ENCODE results near the gene RAD51B.

The RAD51B gene

GRCh38 chr14:68292441-68293215 lies 473.0 kb downstream of the RAD51B start:
- Histone ChIP-seq H3K4me1 (ENCODE audit: control insufficient read depth, insufficient read depth, low read length) (peaks cover 14% of the 10 kb centered on the region), H3K36me3 (ENCODE audit: control insufficient read depth in 2 of 2, insufficient read depth in 1 of 2, low read length in 2 of 2) (no peaks in the 10 kb centered on the region), H3K9me3 (ENCODE audit: control insufficient read depth, insufficient read depth, low read depth, low read length) (no peaks in the 10 kb centered on the region), H3K4me3 (ENCODE audit: low read depth, low read length) (no peak overlapping the region), H3K27ac (ENCODE audit: extremely low read depth, low read depth, low read length) (peak overlapping the region; percentile 32)
- CTCF ChIA-PET = interaction anchor here (0.5 to 1.2 kb wide), 2 partner anchors 9 to 340 kb away, joined by 3 to 5 read pairs; no protein-coding TSS in a partner anchor
- TF ChIP-seq KLF8 (tag by site-specific recombination; IDR thresholded peaks at IDR 0.05) = no peak
- no peak for TF ChIP-seq ZNF658 (tag by site-specific recombination; IDR thresholded peaks at IDR 0.05)
- TF ChIP-seq, protein P1, sequence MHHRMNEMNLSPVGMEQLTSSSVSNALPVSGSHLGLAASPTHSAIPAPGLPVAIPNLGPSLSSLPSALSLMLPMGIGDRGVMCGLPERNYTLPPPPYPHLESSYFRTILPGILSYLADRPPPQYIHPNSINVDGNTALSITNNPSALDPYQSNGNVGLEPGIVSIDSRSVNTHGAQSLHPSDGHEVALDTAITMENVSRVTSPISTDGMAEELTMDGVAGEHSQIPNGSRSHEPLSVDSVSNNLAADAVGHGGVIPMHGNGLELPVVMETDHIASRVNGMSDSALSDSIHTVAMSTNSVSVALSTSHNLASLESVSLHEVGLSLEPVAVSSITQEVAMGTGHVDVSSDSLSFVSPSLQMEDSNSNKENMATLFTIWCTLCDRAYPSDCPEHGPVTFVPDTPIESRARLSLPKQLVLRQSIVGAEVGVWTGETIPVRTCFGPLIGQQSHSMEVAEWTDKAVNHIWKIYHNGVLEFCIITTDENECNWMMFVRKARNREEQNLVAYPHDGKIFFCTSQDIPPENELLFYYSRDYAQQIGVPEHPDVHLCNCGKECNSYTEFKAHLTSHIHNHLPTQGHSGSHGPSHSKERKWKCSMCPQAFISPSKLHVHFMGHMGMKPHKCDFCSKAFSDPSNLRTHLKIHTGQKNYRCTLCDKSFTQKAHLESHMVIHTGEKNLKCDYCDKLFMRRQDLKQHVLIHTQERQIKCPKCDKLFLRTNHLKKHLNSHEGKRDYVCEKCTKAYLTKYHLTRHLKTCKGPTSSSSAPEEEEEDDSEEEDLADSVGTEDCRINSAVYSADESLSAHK (tag by site-specific recombination; IDR thresholded peaks at IDR 0.05) = peak; percentile 79; the same call in 1 of the 2 replicates
- TF ChIP-seq ZBTB48 (tag by site-specific recombination; IDR thresholded peaks at IDR 0.05) = no peak
- TF ChIP-seq, protein P2, sequence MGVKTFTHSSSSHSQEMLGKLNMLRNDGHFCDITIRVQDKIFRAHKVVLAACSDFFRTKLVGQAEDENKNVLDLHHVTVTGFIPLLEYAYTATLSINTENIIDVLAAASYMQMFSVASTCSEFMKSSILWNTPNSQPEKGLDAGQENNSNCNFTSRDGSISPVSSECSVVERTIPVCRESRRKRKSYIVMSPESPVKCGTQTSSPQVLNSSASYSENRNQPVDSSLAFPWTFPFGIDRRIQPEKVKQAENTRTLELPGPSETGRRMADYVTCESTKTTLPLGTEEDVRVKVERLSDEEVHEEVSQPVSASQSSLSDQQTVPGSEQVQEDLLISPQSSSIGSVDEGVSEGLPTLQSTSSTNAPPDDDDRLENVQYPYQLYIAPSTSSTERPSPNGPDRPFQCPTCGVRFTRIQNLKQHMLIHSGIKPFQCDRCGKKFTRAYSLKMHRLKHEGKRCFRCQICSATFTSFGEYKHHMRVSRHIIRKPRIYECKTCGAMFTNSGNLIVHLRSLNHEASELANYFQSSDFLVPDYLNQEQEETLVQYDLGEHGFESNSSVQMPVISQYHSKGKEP (tag by site-specific recombination; IDR thresholded peaks at IDR 0.05) = peak; percentile 16; the same call in 1 of the 2 replicates
- TF ChIP-seq, protein P3, sequence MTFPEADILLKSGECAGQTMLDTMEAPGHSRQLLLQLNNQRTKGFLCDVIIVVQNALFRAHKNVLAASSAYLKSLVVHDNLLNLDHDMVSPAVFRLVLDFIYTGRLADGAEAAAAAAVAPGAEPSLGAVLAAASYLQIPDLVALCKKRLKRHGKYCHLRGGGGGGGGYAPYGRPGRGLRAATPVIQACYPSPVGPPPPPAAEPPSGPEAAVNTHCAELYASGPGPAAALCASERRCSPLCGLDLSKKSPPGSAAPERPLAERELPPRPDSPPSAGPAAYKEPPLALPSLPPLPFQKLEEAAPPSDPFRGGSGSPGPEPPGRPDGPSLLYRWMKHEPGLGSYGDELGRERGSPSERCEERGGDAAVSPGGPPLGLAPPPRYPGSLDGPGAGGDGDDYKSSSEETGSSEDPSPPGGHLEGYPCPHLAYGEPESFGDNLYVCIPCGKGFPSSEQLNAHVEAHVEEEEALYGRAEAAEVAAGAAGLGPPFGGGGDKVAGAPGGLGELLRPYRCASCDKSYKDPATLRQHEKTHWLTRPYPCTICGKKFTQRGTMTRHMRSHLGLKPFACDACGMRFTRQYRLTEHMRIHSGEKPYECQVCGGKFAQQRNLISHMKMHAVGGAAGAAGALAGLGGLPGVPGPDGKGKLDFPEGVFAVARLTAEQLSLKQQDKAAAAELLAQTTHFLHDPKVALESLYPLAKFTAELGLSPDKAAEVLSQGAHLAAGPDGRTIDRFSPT (tag by site-specific recombination; IDR thresholded peaks at IDR 0.05) = no peak
- TF ChIP-seq ZIC2 (tag by site-specific recombination; IDR thresholded peaks at IDR 0.05) = peak; percentile 6; the same call in 1 of the 2 replicates
- no peak for TF ChIP-seq GLI4 (tag by site-specific recombination; IDR thresholded peaks at IDR 0.05)
- TF ChIP-seq KLF9 (tag by site-specific recombination; IDR thresholded peaks at IDR 0.05; ENCODE audit: low read depth) = no peak
- TF ChIP-seq ZNF76 (tag by site-specific recombination; IDR thresholded peaks at IDR 0.05; ENCODE audit: borderline replicate concordance, low read depth) = no peak
- TF ChIP-seq ZNF426 (tag by site-specific recombination; IDR thresholded peaks at IDR 0.05) = no peak
- TF ChIP-seq ZNF548 (tag by site-specific recombination; IDR thresholded peaks at IDR 0.05) = no peak
- no peak for TF ChIP-seq ZNF792 (tag by site-specific recombination; IDR thresholded peaks at IDR 0.05)
- TF ChIP-seq ZNF394 (tag by site-specific recombination; IDR thresholded peaks at IDR 0.05; ENCODE audit: borderline replicate concordance) = no peak
- TF ChIP-seq ZNF621 (tag by site-specific recombination; IDR thresholded peaks at IDR 0.05) = no peak
- TF ChIP-seq, protein P4, sequence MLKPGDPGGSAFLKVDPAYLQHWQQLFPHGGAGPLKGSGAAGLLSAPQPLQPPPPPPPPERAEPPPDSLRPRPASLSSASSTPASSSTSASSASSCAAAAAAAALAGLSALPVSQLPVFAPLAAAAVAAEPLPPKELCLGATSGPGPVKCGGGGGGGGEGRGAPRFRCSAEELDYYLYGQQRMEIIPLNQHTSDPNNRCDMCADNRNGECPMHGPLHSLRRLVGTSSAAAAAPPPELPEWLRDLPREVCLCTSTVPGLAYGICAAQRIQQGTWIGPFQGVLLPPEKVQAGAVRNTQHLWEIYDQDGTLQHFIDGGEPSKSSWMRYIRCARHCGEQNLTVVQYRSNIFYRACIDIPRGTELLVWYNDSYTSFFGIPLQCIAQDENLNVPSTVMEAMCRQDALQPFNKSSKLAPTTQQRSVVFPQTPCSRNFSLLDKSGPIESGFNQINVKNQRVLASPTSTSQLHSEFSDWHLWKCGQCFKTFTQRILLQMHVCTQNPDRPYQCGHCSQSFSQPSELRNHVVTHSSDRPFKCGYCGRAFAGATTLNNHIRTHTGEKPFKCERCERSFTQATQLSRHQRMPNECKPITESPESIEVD (tag by site-specific recombination; IDR thresholded peaks at IDR 0.05) = peak; percentile 78
- TF ChIP-seq ZNF843 (tag by site-specific recombination; IDR thresholded peaks at IDR 0.05) = 0 out of 2 replicates have a peak, but pooled peaks have one; percentile 2
- peak; percentile 55 for TF ChIP-seq ZBTB17 (tag by site-specific recombination; IDR thresholded peaks at IDR 0.05)
- peak; percentile 40; the same call in 1 of the 2 replicates for TF ChIP-seq FEZF1 (tag by site-specific recombination; IDR thresholded peaks at IDR 0.05)
- TF ChIP-seq, protein P5, sequence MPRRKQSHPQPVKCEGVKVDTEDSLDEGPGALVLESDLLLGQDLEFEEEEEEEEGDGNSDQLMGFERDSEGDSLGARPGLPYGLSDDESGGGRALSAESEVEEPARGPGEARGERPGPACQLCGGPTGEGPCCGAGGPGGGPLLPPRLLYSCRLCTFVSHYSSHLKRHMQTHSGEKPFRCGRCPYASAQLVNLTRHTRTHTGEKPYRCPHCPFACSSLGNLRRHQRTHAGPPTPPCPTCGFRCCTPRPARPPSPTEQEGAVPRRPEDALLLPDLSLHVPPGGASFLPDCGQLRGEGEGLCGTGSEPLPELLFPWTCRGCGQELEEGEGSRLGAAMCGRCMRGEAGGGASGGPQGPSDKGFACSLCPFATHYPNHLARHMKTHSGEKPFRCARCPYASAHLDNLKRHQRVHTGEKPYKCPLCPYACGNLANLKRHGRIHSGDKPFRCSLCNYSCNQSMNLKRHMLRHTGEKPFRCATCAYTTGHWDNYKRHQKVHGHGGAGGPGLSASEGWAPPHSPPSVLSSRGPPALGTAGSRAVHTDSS (tag by site-specific recombination; IDR thresholded peaks at IDR 0.05) = no peak
- TF ChIP-seq ZNF341 (tag by site-specific recombination; IDR thresholded peaks at IDR 0.05; ENCODE audit: low read depth) = peak; percentile 68
- no peak for TF ChIP-seq ZNF664 (tag by site-specific recombination; IDR thresholded peaks at IDR 0.05)
- TF ChIP-seq ZNF391 (tag by site-specific recombination; IDR thresholded peaks at IDR 0.05; ENCODE audit: borderline replicate concordance, low read depth) = no peak
- TF ChIP-seq ZSCAN30 (tag by site-specific recombination; IDR thresholded peaks at IDR 0.05) = 0 out of 2 replicates have a peak, but pooled peaks have one; percentile 26
- no peak for TF ChIP-seq ZNF768 (tag by site-specific recombination; IDR thresholded peaks at IDR 0.05)
- POLR2A ChIA-PET = no interaction called here

Measured in HEK293 (cell line).